HG03045 (cell line): ENCODE results near the gene BPIFB3.

Experiments
- ATAC-seq: cut with Tn5 transposase; IDR thresholded peaks from one replicate; pipeline ENCODE4 v1.9.1; 2021; ENCODE audit warnings: mild to moderate bottlenecking, moderate library complexity; ENCODE audit not compliant: unreplicated experiment

Gene BPIFB3

GRCh38 chr20:33061658-33062028, 7.9 kb downstream of the BPIFB3 start:
- ATAC-seq: no peak

DNA sequence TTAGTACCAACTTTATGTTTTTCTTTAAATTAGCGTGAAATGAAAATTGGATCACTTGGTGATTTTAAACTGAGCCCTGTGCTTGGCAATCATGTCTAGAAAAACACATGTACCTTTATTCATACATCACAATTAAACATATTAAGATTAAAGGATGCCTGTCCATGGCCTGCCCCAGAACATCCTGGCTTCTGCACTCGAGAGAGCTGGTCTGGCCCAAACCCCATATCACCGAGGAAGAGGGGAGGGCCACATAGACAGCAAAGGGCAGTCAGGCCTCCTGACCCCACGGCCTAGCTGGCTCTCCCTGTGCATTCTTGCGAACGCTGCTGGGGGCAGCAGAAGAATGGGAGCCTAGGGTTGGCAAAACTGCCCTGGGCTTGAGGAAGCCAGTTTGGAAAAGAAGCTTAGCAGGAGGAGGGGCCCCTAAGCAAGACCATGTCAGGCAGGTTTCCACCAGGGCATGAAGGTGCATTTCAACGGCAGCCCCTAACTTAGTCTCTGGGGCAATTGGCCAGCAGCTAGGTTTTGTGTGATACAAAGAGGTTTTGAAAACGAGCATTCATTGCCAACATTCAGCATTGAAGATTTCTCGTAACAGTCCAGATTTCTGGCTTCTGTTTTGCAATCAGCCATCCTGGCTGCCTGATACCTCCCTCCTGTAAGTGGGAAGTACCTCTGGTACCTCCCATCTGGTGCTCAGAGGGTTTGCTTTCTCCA, 8.6 kb downstream of the BPIFB3 start:
- ATAC-seq: no peak

DNA sequence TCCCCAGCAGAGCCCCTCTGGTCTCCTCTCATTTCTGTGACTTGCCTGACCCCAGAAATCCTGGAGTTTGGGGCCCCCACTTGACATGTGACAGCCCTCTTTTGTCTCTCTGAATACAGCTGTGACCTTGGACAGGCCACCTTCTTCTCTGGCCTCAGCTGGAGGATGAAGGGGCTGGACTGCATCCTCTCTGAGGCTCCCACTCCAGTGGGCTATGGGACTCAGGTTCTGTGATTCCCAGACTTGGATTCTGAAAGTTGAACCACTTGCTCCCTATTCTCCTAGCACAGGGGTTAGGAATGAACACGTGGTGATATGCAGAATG, 9.1 kb downstream of the BPIFB3 start:
- ATAC-seq: no peak

GRCh38 chr20:33063271-33063670, 9.6 kb downstream of the BPIFB3 start:
- ATAC-seq: no peak

GRCh38 chr20:33064572-33065287, 11.0 kb downstream of the BPIFB3 start:
- no peak for ATAC-seq

- no peak for ATAC-seq
These were observed 12.1 kb downstream of the BPIFB3 start for GRCh38 chr20:33065785-33066184.

DNA sequence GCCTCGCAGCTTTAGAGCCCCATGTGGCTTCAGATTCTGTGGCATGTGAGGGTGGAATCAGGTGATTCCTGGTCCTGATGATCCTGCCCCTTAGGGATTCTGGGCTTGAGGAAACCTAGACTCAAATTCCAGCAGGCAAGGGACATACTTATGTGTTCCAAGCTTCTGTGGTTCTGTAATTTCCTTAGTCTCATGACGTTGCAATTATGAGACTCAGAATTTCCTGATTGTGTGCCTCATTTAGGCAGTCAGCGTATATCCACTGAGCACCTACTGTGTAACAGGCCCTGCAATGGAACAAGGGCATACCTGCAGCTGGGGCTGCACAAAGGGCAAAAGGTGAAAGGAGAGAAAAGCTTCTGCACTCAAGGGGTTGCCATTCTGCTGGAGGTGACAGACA, 14.1 kb downstream of the BPIFB3 start:
- no peak for ATAC-seq

- no peak for ATAC-seq
These were observed 14.7 kb downstream of the BPIFB3 start for GRCh38 chr20:33068251-33068939.

DNA sequence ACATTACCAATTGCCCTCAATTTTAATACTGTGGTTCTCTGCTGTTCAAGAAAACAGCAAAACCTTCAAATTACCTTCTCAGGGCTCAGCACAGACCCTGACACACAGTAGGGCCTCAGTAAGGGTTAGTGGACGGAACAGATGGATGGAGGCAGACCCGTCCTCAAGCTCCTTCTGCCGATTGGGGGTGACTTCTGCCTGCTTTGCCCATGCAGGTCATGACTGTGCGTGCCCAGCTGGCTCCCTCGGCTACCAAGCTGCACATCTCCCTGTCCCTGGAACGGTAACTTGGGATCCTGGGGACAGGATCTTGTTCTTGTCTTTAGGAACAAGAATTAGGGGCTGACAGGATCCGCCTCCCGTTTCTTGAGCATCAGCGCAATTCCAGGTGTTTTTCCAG, 16.0 kb downstream of the BPIFB3 start:
- no peak for ATAC-seq

- no peak for ATAC-seq
These were observed 16.7 kb downstream of the BPIFB3 start for GRCh38 chr20:33070111-33071053.

DNA sequence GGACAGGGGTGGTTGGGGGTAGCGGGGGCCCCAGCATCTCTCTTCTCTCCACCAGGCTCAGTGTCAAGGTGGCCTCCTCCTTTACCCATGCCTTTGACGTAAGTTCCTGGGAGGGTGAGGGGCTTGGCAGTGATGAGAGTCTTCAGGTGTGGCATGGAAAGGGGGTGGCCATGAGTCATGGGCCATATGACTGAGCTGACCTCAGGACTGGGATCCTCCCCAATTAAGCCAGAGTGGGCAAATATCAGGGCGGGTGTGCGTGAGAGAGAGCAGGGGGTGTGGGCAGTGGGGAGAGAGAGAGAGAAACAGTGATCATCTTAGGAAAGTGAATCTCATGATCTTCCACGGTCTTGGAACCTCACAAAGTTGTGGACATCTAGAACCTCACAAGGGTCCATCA, 17.5 kb downstream of the BPIFB3 start:
- no peak for ATAC-seq

GRCh38 chr20:33072362-33072761, 18.7 kb downstream of the BPIFB3 start:
- ATAC-seq: no peak

GRCh38 chr20:33072813-33073212, 19.1 kb downstream of the BPIFB3 start:
- ATAC-seq: no peak

GRCh38 chr20:33074675-33075074, 21.0 kb downstream of the BPIFB3 start:
- no peak for ATAC-seq

GRCh38 chr20:33075281-33075680, 21.6 kb downstream of the BPIFB3 start:
- no peak for ATAC-seq

GRCh38 chr20:33076662-33077372, 23.1 kb downstream of the BPIFB3 start:
- no peak for ATAC-seq

DNA sequence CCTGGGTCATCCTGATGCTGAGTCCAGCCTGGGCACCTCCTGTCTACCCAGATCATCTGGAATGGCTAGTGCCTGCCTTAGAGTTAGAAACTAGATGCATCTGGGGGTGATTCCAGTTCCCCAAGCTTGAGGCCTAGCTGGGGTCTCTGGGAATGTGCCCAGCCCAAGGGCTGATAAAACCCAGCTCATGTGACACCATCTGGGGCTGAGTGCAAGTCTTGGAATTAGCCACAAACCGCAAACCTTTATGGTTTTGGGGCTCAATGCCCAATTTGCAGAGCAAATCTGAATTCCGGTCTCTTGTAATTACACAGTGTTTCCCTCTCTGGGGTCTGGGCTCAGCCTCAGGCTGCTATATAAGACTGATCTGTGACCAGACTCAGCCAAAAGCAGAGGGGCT, 25.6 kb downstream of the BPIFB3 start, which contains the start of gene BPIFB4:
Gene BPIFB4, plus strand, starts transcription at position 385 of the 400 bp plus-strand sequence. CDS start 1,884 bp downstream, outside the sequence.
- no peak for ATAC-seq

GRCh38 chr20:33081411-33082154, 27.9 kb downstream of the BPIFB3 start:
- no peak for ATAC-seq

GRCh38 chr20:33082546-33082945, 28.8 kb downstream of the BPIFB3 start:
- no peak for ATAC-seq
